ENCODE results near the gene PHLPP1.

- TF ChIP-seq CTCF (IDR thresholded peaks at IDR 0.05; ENCODE audit: insufficient read depth, low read length, poor library complexity, severe bottlenecking) (no peak), EZH2phosphoT487 (conservative IDR thresholded peaks at IDR 0.05; ENCODE audit: low read length) (no peak)
Observed at GRCh38 chr18:62998443-62998842, 283.1 kb downstream of the PHLPP1 start.
